WTC11 (cell line): ENCODE data around the gene CDCA4. TPM values are rescaled to one million over a fixed set of nuclear protein-coding genes. Genes with fewer than 3 reads are reported as not detected.

Experiments used
- ATAC-seq: fragments of 200-7000 bp; cut with Tn5 transposase; 2 replicates; pipeline ENCODE4 v1.10.0; 2021; ENCODE audit warnings: mild to moderate bottlenecking, moderate library complexity
- CTCF ChIA-PET: fragments of 300-600 bp; sonication (Branson Sonifier 250); formaldehyde crosslinking; loops from one replicate; lab custom pipeline; 2021; ENCODE audit warnings: antibody characterized with exemption; lab: Charles Lee
- POLR2A ChIA-PET: fragments of 350-600 bp; sonication (Branson Sonifier 250); formaldehyde crosslinking; loops from one replicate; lab custom pipeline; 2021; ENCODE audit warnings: antibody characterized with exemption; lab: Charles Lee
- DNase-seq: peaks from one replicate; pipeline ENCODE4 v3.0.0; 2021; ENCODE audit warnings: low spot score
- H3K27ac Mint-ChIP-seq: 2 replicates; pipeline ENCODE4 v1.8.0; 2021; ENCODE audit warnings: mixed read lengths
- H3K27me3 Mint-ChIP-seq: 2 replicates; pipeline ENCODE4 v1.8.0; 2021; ENCODE audit warnings: low read depth, mild to moderate bottlenecking, moderate library complexity, mixed read lengths
- H3K36me3 Mint-ChIP-seq: 2 replicates; pipeline ENCODE4 v1.8.0; 2021; ENCODE audit warnings: mixed read lengths
- H3K4me1 Mint-ChIP-seq: 2 replicates; pipeline ENCODE4 v1.8.0; 2022; ENCODE audit warnings: mixed read lengths
- H3K4me3 Mint-ChIP-seq: 2 replicates; pipeline ENCODE4 v1.8.0; 2021; ENCODE audit warnings: mild to moderate bottlenecking, moderate library complexity, mixed read lengths
- H3K9me3 Mint-ChIP-seq: 2 replicates; pipeline ENCODE4 v1.8.0; 2021; ENCODE audit warnings: mixed read lengths
- ATF1 ChIP-seq: sonication (generic); formaldehyde crosslinking; IDR thresholded peaks from 2 replicates; pipeline ENCODE4 v1.8.1; 2023; ENCODE audit warnings: mild to moderate bottlenecking, moderate library complexity, missing genetic modification reagents
- CDX4 ChIP-seq: fragments of 250-450 bp; sonication (Bioruptor Pico); IDR thresholded peaks from 2 replicates; pipeline ENCODE4 v1.9.0; 2021; ENCODE audit warnings: moderate library complexity, mild to moderate bottlenecking, inconsistent platforms, borderline replicate concordance
- GRHL2 ChIP-seq: fragments of 250-450 bp; sonication (Bioruptor Pico); IDR thresholded peaks from 2 replicates; pipeline ENCODE4 v1.8.0; 2022; ENCODE audit warnings: mild to moderate bottlenecking, moderate library complexity; ENCODE audit not compliant: insufficient replicate concordance, severe bottlenecking
- HMGA2 ChIP-seq: fragments of 250-450 bp; sonication (Bioruptor Pico); IDR thresholded peaks from 2 replicates; pipeline ENCODE4 v1.4.0; 2021; ENCODE audit warnings: mild to moderate bottlenecking, moderate library complexity
- NFATC4 ChIP-seq: fragments of 250-450 bp; sonication (Bioruptor Pico); IDR thresholded peaks from 2 replicates; pipeline ENCODE4 v1.9.0; 2021; ENCODE audit warnings: mild to moderate bottlenecking
- NFE2L1 ChIP-seq: sonication (generic); formaldehyde crosslinking; IDR thresholded peaks from 2 replicates; pipeline ENCODE4 v1.8.1; 2023; ENCODE audit warnings: missing genetic modification reagents
- NR1H2 ChIP-seq: sonication (generic); formaldehyde crosslinking; IDR thresholded peaks from 2 replicates; pipeline ENCODE4 v1.9.0; 2021; ENCODE audit warnings: mild to moderate bottlenecking, moderate library complexity, missing genetic modification reagents
- STAT6 ChIP-seq: sonication (generic); formaldehyde crosslinking; conservative IDR thresholded peaks from 2 replicates; pipeline ENCODE4 v1.8.1; 2023; ENCODE audit warnings: mild to moderate bottlenecking, low read depth, missing genetic modification reagents, moderate library complexity
- ZNF121 ChIP-seq: sonication (generic); formaldehyde crosslinking; IDR thresholded peaks from 2 replicates; pipeline ENCODE4 v1.8.0; 2023; ENCODE audit warnings: missing genetic modification reagents
- ZNF138 ChIP-seq: sonication (generic); formaldehyde crosslinking; conservative IDR thresholded peaks from 2 replicates; pipeline ENCODE4 v1.8.1; 2022; ENCODE audit warnings: mild to moderate bottlenecking, moderate library complexity, missing genetic modification reagents
- ZNF396 ChIP-seq: fragments of 250-450 bp; sonication (Bioruptor Pico); IDR thresholded peaks from 2 replicates; pipeline ENCODE4 v1.8.0; 2021; ENCODE audit warnings: mild to moderate bottlenecking, moderate library complexity, borderline replicate concordance
- total RNA-seq: library from RNA; stranded (reverse); gene quantifications from 3 replicates; pipeline ENCODE4 v1.2.3, GENCODE V29; 2021
- TF ChIP-seq, protein P1 (sequence below): sonication (generic); formaldehyde crosslinking; IDR thresholded peaks from 2 replicates; pipeline ENCODE4 v1.8.1; 2023; ENCODE audit warnings: mild to moderate bottlenecking, missing genetic modification reagents, borderline replicate concordance
- TF ChIP-seq, protein P2 (sequence below): fragments of 250-450 bp; sonication (Bioruptor Pico); IDR thresholded peaks from 2 replicates; pipeline ENCODE4 v1.9.0; 2021; ENCODE audit warnings: mild to moderate bottlenecking

CDCA4 gene
- total RNA-seq, 1 experiment from 2014 or later = 63.3 TPM

- Mint-ChIP-seq H3K4me3 (no peak overlapping the region), H3K9me3 (no peaks in the 10 kb centered on the region), H3K4me1 (peaks cover 6% of the 10 kb centered on the region; the same call in 1 of the 2 replicates), H3K27me3 (peaks cover 29% of the 10 kb centered on the region), H3K36me3 (no peaks in the 10 kb centered on the region), H3K27ac (no peak overlapping the region)
- DNase-seq (no peak), ATAC-seq (no peak)
- POLR2A ChIA-PET = no interaction called here
- no peak for TF ChIP-seq ZNF138
- no peak for TF ChIP-seq ZNF121 (CRISPR knock-in tag)
- TF ChIP-seq CDX4 (CRISPR knock-in tag) = no peak
- TF ChIP-seq GRHL2 (CRISPR knock-in tag) = no peak
- no peak for TF ChIP-seq STAT6 (CRISPR knock-in tag)
- TF ChIP-seq ATF1 (CRISPR knock-in tag) = no peak
- TF ChIP-seq, protein P1, sequence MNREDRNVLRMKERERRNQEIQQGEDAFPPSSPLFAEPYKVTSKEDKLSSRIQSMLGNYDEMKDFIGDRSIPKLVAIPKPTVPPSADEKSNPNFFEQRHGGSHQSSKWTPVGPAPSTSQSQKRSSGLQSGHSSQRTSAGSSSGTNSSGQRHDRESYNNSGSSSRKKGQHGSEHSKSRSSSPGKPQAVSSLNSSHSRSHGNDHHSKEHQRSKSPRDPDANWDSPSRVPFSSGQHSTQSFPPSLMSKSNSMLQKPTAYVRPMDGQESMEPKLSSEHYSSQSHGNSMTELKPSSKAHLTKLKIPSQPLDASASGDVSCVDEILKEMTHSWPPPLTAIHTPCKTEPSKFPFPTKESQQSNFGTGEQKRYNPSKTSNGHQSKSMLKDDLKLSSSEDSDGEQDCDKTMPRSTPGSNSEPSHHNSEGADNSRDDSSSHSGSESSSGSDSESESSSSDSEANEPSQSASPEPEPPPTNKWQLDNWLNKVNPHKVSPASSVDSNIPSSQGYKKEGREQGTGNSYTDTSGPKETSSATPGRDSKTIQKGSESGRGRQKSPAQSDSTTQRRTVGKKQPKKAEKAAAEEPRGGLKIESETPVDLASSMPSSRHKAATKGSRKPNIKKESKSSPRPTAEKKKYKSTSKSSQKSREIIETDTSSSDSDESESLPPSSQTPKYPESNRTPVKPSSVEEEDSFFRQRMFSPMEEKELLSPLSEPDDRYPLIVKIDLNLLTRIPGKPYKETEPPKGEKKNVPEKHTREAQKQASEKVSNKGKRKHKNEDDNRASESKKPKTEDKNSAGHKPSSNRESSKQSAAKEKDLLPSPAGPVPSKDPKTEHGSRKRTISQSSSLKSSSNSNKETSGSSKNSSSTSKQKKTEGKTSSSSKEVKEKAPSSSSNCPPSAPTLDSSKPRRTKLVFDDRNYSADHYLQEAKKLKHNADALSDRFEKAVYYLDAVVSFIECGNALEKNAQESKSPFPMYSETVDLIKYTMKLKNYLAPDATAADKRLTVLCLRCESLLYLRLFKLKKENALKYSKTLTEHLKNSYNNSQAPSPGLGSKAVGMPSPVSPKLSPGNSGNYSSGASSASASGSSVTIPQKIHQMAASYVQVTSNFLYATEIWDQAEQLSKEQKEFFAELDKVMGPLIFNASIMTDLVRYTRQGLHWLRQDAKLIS (CRISPR knock-in tag) = no peak
- no peak for TF ChIP-seq NFATC4 (CRISPR knock-in tag)
- TF ChIP-seq NR1H2 (CRISPR knock-in tag) = no peak
- CTCF ChIA-PET = interaction anchor here (1.4 to 2.6 kb wide), 2 partner anchors 8 to 10 kb away, joined by 4 to 8 read pairs; no protein-coding TSS in a partner anchor
Measured at GRCh38 chr14:104983231-104983721, 37.6 kb downstream of the CDCA4 start.

DNA sequence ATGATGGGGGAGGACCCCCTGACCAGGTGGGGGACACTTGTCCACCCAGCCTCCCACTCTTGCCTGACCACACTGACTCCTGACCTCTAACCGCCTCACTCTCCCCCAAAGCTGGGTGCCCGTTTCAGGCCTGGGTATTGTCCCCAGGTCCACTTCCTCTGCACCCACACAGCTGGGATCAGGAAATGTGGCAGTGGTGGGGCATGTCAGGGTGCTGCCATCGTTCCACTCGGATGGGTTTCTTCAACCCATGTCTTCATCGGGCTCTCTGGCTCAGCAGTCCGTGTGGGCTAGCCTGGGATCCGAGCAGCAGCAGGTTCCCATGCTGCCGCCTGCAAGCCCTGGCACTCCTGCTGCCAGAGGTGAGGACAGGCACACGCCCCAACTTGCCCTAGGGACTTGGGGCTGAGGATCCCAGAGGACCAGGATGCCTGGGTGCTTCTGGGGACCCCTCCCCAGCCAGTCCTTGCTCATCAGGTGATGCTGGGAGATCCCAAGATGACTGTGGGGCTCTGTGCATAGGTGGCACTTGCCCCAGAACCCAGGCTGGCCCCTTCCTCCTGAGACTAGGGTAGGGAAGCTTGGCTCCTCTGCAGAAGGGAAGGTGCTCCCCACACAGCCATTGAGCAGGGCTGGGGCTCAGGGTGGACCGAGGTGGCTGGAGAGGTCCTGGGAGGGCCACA is 38.2 kb downstream of the CDCA4 start:
- Mint-ChIP-seq H3K9me3 (no peaks in the 10 kb centered on the region), H3K4me1 (peaks cover 7% of the 10 kb centered on the region; the same call in 1 of the 2 replicates), H3K27ac (no peak overlapping the region), H3K27me3 (peaks cover 30% of the 10 kb centered on the region), H3K36me3 (no peaks in the 10 kb centered on the region), H3K4me3 (no peak overlapping the region)
- TF ChIP-seq HMGA2 (CRISPR knock-in tag) = no peak
- TF ChIP-seq NFE2L1 (CRISPR knock-in tag) = no peak
- TF ChIP-seq, protein P2, sequence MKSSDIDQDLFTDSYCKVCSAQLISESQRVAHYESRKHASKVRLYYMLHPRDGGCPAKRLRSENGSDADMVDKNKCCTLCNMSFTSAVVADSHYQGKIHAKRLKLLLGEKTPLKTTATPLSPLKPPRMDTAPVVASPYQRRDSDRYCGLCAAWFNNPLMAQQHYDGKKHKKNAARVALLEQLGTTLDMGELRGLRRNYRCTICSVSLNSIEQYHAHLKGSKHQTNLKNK (CRISPR knock-in tag) = no peak
- TF ChIP-seq ZNF396 (CRISPR knock-in tag) = no peak
- ChIA-PET POLR2A (no interaction called here), CTCF (interaction anchor here (1.3 kb wide), 1 partner anchor 12 kb away, joined by 3 read pairs; no protein-coding TSS in a partner anchor)
- no peak for DNase-seq
- no peak for ATAC-seq
